NT2/D1 (cell line): ENCODE results near the gene CHTF18.
A peak's percentile ranks its signal among the peaks of the same experiment; 100 is the strongest.
"Not testable (repeated sequence)": the region's sequence is repeated elsewhere in the genome, so short reads cannot be mapped to it uniquely, and the experiment has no call there.

Source experiments
- DNase-seq: peaks from one replicate; pipeline ENCODE4 v3.0.0-alpha.2; 2011; ENCODE audit warnings: low read depth, low spot score
- H3K27me3 ChIP-seq: 2 replicates; pipeline ENCODE4 v1.6.0; 2011; ENCODE audit warnings: mild to moderate bottlenecking; ENCODE audit not compliant: insufficient read length, insufficient read depth
- H3K36me3 ChIP-seq: 2 replicates; pipeline ENCODE4 v1.6.1; 2011; ENCODE audit warnings: mild to moderate bottlenecking, low read length, mixed read lengths; ENCODE audit not compliant: insufficient read depth, insufficient read length
- H3K4me1 ChIP-seq: 2 replicates; pipeline ENCODE4 v1.5.1; 2011; ENCODE audit not compliant: insufficient read depth, insufficient read length
- H3K4me3 ChIP-seq: 2 replicates; pipeline ENCODE4 v1.5.1; 2011; ENCODE audit warnings: low read depth; ENCODE audit not compliant: insufficient read length
- H3K9ac ChIP-seq: 2 replicates; pipeline ENCODE4 v1.6.0; 2011; ENCODE audit warnings: low read depth; ENCODE audit not compliant: insufficient read length
- H3K9me3 ChIP-seq: 2 replicates; pipeline ENCODE4 v1.5.1; 2011; ENCODE audit warnings: mild to moderate bottlenecking, low read length; ENCODE audit not compliant: insufficient read depth
- SUZ12 ChIP-seq: IDR thresholded peaks from 2 replicates; pipeline ENCODE4 v1.6.1; 2011; ENCODE audit not compliant: insufficient read length, insufficient read depth; ENCODE audit errors: extremely low read depth
- YY1 ChIP-seq: IDR thresholded peaks from 2 replicates; pipeline ENCODE4 v1.6.1; 2011; ENCODE audit not compliant: insufficient read length, insufficient read depth
- ZNF274 ChIP-seq: IDR thresholded peaks from 2 replicates; pipeline ENCODE4 v1.6.1; 2011; ENCODE audit warnings: mild to moderate bottlenecking, low read depth, low read length

CHTF18 gene

GRCh38 chr16:772959-773358, 15.5 kb upstream of the CHTF18 start:
- Histone ChIP-seq H3K9ac (peak overlapping the region; percentile 24), H3K27me3 (no peaks in the 10 kb centered on the region), H3K36me3 (no peaks in the 10 kb centered on the region), H3K9me3 (no peaks in the 10 kb centered on the region), H3K4me3 (no peak overlapping the region), H3K4me1 (peaks cover 11% of the 10 kb centered on the region)
- no peak for TF ChIP-seq YY1
- no peak for TF ChIP-seq SUZ12
- no peak for TF ChIP-seq ZNF274
- DNase-seq, result no peak

- H3K9me3 ChIP-seq, result no peaks in the 10 kb centered on the region
- H3K4me1 ChIP-seq, result peaks cover 10% of the 10 kb centered on the region
- TF ChIP-seq SUZ12, result no peak
- no peak for TF ChIP-seq YY1
- TF ChIP-seq ZNF274, result no peak
- H3K27me3 ChIP-seq, result peaks cover 9% of the 10 kb centered on the region
- DNase-seq, result no peak
- no peak overlapping the region for H3K4me3 ChIP-seq
- H3K9ac ChIP-seq, result no peak overlapping the region
- no peaks in the 10 kb centered on the region for H3K36me3 ChIP-seq
Observed at GRCh38 chr16:774086-775001, 14.1 kb upstream of the CHTF18 start.

GRCh38 chr16:775236-775796, 13.1 kb upstream of the CHTF18 start:
- TF ChIP-seq YY1 (no peak), SUZ12 (no peak), ZNF274 (no peak)
- Histone ChIP-seq H3K9me3 (no peaks in the 10 kb centered on the region), H3K9ac (peak overlapping the region; percentile 17), H3K4me1 (peaks cover 9% of the 10 kb centered on the region), H3K4me3 (no peak overlapping the region), H3K36me3 (no peaks in the 10 kb centered on the region), H3K27me3 (peaks cover 11% of the 10 kb centered on the region)
- DNase-seq, result no peak

- H3K36me3 ChIP-seq, H3K9me3 ChIP-seq, DNase-seq, H3K4me3 ChIP-seq, H3K4me1 ChIP-seq: not testable (repeated sequence)
- Histone ChIP-seq H3K27me3 (peaks cover 17% of the 10 kb centered on the region), H3K9ac (peak overlapping the region; percentile 8)
Observed at GRCh38 chr16:776298-776697, 12.1 kb upstream of the CHTF18 start.

- Histone ChIP-seq H3K4me3 (no peak overlapping the region), H3K36me3 (no peaks in the 10 kb centered on the region), H3K9ac (no peak overlapping the region), H3K4me1 (peaks cover 9% of the 10 kb centered on the region), H3K9me3 (no peaks in the 10 kb centered on the region), H3K27me3 (peaks cover 21% of the 10 kb centered on the region)
- DNase-seq, result no peak
- TF ChIP-seq SUZ12 (no peak), YY1 (no peak), ZNF274 (no peak)
Observed at GRCh38 chr16:776824-777223, 11.6 kb upstream of the CHTF18 start.

DNA sequence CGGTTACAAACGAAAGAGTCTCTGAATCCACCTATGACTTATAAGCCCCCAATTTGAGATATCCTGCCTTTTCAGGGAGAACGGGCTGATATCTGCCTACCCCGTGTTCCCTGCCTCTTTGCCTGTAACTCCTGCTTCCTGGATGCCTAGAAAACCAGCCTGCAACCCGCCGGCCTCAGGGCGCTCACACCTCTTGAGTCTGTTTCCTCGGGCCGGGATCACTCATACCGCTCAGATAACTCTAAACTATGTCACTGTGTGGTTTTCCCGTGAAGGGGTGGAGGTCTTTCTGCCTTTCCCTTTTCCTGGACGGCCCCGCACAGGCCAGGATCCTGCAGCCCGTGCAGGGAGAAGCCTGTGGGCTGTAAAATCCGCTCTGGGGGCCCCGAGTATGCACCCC, 10.6 kb upstream of the CHTF18 start:
- no peak for DNase-seq
- Histone ChIP-seq H3K36me3 (no peaks in the 10 kb centered on the region), H3K9ac (peak overlapping the region; percentile 8), H3K9me3 (no peaks in the 10 kb centered on the region), H3K27me3 (peaks cover 21% of the 10 kb centered on the region), H3K4me3 (no peak overlapping the region), H3K4me1 (peaks cover 10% of the 10 kb centered on the region)
- TF ChIP-seq ZNF274, result no peak
- no peak for TF ChIP-seq YY1
- no peak for TF ChIP-seq SUZ12

DNA sequence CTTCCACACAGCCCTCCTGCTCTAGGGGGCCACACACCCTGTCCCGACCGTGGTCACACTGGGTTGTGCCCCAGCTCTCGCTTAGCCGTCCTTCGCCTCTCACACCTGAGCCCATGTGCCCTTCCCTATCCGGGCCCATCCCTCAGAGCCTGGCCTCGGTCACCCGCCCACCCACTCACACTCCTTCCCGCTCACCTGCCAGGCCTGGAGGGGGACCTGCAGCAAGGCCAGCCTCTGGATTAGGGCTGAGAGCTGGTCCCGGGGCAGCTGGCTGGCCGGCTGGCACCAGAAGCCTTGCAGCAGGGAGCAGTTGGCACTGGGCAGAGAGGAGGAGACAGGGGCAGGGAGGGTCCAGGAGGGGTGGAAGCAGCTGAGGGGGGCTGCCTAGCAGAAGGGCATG, 10.0 kb upstream of the CHTF18 start:
- TF ChIP-seq ZNF274 (no peak), YY1 (no peak), SUZ12 (no peak)
- peak overlapping the region; percentile 8 for H3K9ac ChIP-seq
- no peaks in the 10 kb centered on the region for H3K36me3 ChIP-seq
- no peak for DNase-seq
- H3K27me3 ChIP-seq, result peaks cover 21% of the 10 kb centered on the region
- peaks cover 9% of the 10 kb centered on the region for H3K4me1 ChIP-seq
- no peak overlapping the region for H3K4me3 ChIP-seq
- no peaks in the 10 kb centered on the region for H3K9me3 ChIP-seq
